Measurements from ENCODE around the gene ANKFN1. TPM values are rescaled to one million over a fixed set of nuclear protein-coding genes. Genes with fewer than 3 reads are reported as not detected.

The ANKFN1 gene
- total RNA-seq (2013): 0.06 TPM
- polyA plus RNA-seq: not detected
- not detected in 2 replicates for polyA minus RNA-seq
- total RNA-seq: 0 to 5.0 (median 0.14) reads per million in 11 experiments

- H3K4me1 ChIP-seq (ENCODE audit: control insufficient read depth in 1 of 2, insufficient read depth in 2 of 2, low read length in 2 of 2): peaks cover 12 to 17% of the 10 kb centered on the region in 2 donors
- H3K9ac ChIP-seq (ENCODE audit: insufficient read depth, low read length, poor library complexity, severe bottlenecking): no peak within 1 kb of the TSS
- H3K4me3 ChIP-seq (replicated peaks in 1 of 3; ENCODE audit: low read depth in 2 of 3, low read length in 3 of 3): no peak within 1 kb of the TSS
- Mint-ChIP-seq H3K27ac (no peak within 1 kb of the TSS), H3K4me1 (peaks cover 26% of the 10 kb centered on the region), H3K36me3 (no peaks in the 10 kb centered on the region), H3K27me3 (ENCODE audit: low read depth in 3 of 3) (peaks cover 0 to 2% (median 0%) of the 10 kb centered on the region in 3 donors), H3K9me3 (peaks cover 0 to 6% (median 0%) of the 10 kb centered on the region in 7 donors), H3K4me3 (no peak within 1 kb of the TSS)
- no peak for DNase-seq
- no peaks in the 10 kb centered on the region for H3K79me2 ChIP-seq (ENCODE audit: insufficient read depth, low read length)
- H4K20me1 ChIP-seq (ENCODE audit: insufficient read depth, low read length): no peaks in the 10 kb centered on the region
- no peaks in the 10 kb centered on the region for H3K9me3 ChIP-seq (replicated peaks in 1 of 2; ENCODE audit: control insufficient read depth in 1 of 2, insufficient read depth in 1 of 2, low read length in 2 of 2)
- no peaks in the 10 kb centered on the region for H3K36me3 ChIP-seq (replicated peaks in 1 of 2; ENCODE audit: control insufficient read depth in 1 of 2, insufficient read depth in 2 of 2, low read length in 2 of 2)
- intact Hi-C loops (cut with micrococcal nuclease): loop anchor here in 1 of 2 donors (10.0 kb wide), 1 partner anchor 172 kb away; no protein-coding TSS in a partner anchor
- WGBS (ENCODE audit: insufficient coverage): 95% methylated on average over 5 of the region's 11 CpGs
- H2AFZ ChIP-seq (ENCODE audit: insufficient read depth, low read depth, low read length, poor library complexity, severe bottlenecking): no peak within 1 kb of the TSS
- H3K4me2 ChIP-seq (replicated peaks; ENCODE audit: extremely low read depth, low read length, poor library complexity, severe bottlenecking): no peak within 1 kb of the TSS
- no peak for TF ChIP-seq CTCF (IDR thresholded peaks at IDR 0.05)
- H3K27me3 ChIP-seq (ENCODE audit: control insufficient read depth in 2 of 2, insufficient read depth in 2 of 2, low read length in 2 of 2): no peaks in the 10 kb centered on the region
- no peak within 1 kb of the TSS for H3K27ac ChIP-seq (ENCODE audit: low read depth in 1 of 2, low read length in 2 of 2)
These were observed at the start of gene ANKFN1 for GRCh38 chr17:56152874-56153602. Gene ANKFN1 (plus strand): TSS chr17:56153475. CDS start chr17:56212668, 59,193 bp downstream.

GRCh38 chr17:56108811-56109284, 44.4 kb upstream of the ANKFN1 start:
- no peak overlapping the region for H3K4me3 Mint-ChIP-seq
- Histone ChIP-seq H3K4me1 (ENCODE audit: control insufficient read depth in 1 of 2, insufficient read depth in 2 of 2, low read length in 2 of 2) (no peaks in the 10 kb centered on the region), H3K4me2 (replicated peaks; ENCODE audit: extremely low read depth, low read length, poor library complexity, severe bottlenecking) (no peak overlapping the region), H3K4me3 (replicated peaks in 1 of 3; ENCODE audit: low read depth in 2 of 3, low read length in 3 of 3) (no peak overlapping the region), H2AFZ (ENCODE audit: insufficient read depth, low read depth, low read length, poor library complexity, severe bottlenecking) (no peak overlapping the region), H3K27me3 (ENCODE audit: control insufficient read depth in 2 of 2, insufficient read depth in 2 of 2, low read length in 2 of 2) (no peaks in the 10 kb centered on the region), H3K79me2 (ENCODE audit: insufficient read depth, low read length) (no peaks in the 10 kb centered on the region), H3K27ac (ENCODE audit: low read depth in 1 of 2, low read length in 2 of 2) (no peak overlapping the region), H3K9me3 (replicated peaks in 1 of 2; ENCODE audit: control insufficient read depth in 1 of 2, insufficient read depth in 1 of 2, low read length in 2 of 2) (no peaks in the 10 kb centered on the region), H4K20me1 (ENCODE audit: insufficient read depth, low read length) (no peaks in the 10 kb centered on the region), H3K9ac (ENCODE audit: insufficient read depth, low read length, poor library complexity, severe bottlenecking) (no peak overlapping the region), H3K36me3 (replicated peaks in 1 of 2; ENCODE audit: control insufficient read depth in 1 of 2, insufficient read depth in 2 of 2, low read length in 2 of 2) (no peaks in the 10 kb centered on the region)
- intact Hi-C loops (cut with micrococcal nuclease): no loop called here
- no peak for TF ChIP-seq CTCF (IDR thresholded peaks at IDR 0.05)
- H3K4me1 Mint-ChIP-seq: no peaks in the 10 kb centered on the region
- no peak for DNase-seq
- no peak overlapping the region for H3K27ac Mint-ChIP-seq
- no peaks in the 10 kb centered on the region for H3K9me3 Mint-ChIP-seq
- no peaks in the 10 kb centered on the region for H3K36me3 Mint-ChIP-seq
- WGBS (ENCODE audit: insufficient coverage): 100% methylated on average over 1 of the region's 2 CpGs
- peaks cover 0 to 6% (median 2%) of the 10 kb centered on the region in 3 donors for H3K27me3 Mint-ChIP-seq (ENCODE audit: low read depth in 3 of 3)
